Measurements from ENCODE around the gene MSANTD1. TPM values are rescaled to one million over a fixed set of nuclear protein-coding genes. Genes with fewer than 3 reads are reported as not detected.
"Not testable (repeated sequence)": the region's sequence is repeated elsewhere in the genome, so short reads cannot be mapped to it uniquely, and the experiment has no call there.

The MSANTD1 gene
- total RNA-seq, 4 donors from 2014 or later, result 2.0 to 4.9 (median 2.4) TPM

- intact Hi-C loops (cut with DNase I), result no loop called here
Measured at GRCh38 chr4:3299976-3300671, 51.2 kb downstream of the MSANTD1 start.

GRCh38 chr4:3300882-3301281 is 51.9 kb downstream of the MSANTD1 start:
- H3K27me3 ChIP-seq; intact Hi-C loops (cut with DNase I); H3K4me3 ChIP-seq (replicated peaks in 1 of 3); H3K36me3 ChIP-seq; H3K27ac ChIP-seq; H3K9me3 ChIP-seq: not testable (repeated sequence)
- H3K4me1 ChIP-seq, result peaks cover 0 to 30% of the 10 kb centered on the region in 2 donors
- DNase-seq, result peak in 1 of 2 donors; percentile 1
- WGBS, 2 donors, result 90 to 95% methylated on average over 13 to 14 of the region's 15 CpGs

More at GRCh38 chr4:3299976-3300671, 51.2 kb downstream of the MSANTD1 start:
- Histone ChIP-seq H3K27me3 (no peaks in the 10 kb centered on the region), H3K36me3 (no peaks in the 10 kb centered on the region), H3K4me1 (peaks cover 0 to 24% of the 10 kb centered on the region in 2 donors), H3K9me3 (no peaks in the 10 kb centered on the region), H3K4me3 (replicated peaks in 1 of 3) (no peak overlapping the region), H3K27ac (no peak overlapping the region)
- DNase-seq, result peak in 1 of 2 donors; percentile 8
- TF ChIP-seq, protein P1, sequence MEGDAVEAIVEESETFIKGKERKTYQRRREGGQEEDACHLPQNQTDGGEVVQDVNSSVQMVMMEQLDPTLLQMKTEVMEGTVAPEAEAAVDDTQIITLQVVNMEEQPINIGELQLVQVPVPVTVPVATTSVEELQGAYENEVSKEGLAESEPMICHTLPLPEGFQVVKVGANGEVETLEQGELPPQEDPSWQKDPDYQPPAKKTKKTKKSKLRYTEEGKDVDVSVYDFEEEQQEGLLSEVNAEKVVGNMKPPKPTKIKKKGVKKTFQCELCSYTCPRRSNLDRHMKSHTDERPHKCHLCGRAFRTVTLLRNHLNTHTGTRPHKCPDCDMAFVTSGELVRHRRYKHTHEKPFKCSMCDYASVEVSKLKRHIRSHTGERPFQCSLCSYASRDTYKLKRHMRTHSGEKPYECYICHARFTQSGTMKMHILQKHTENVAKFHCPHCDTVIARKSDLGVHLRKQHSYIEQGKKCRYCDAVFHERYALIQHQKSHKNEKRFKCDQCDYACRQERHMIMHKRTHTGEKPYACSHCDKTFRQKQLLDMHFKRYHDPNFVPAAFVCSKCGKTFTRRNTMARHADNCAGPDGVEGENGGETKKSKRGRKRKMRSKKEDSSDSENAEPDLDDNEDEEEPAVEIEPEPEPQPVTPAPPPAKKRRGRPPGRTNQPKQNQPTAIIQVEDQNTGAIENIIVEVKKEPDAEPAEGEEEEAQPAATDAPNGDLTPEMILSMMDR (IDR thresholded peaks at IDR 0.05), result no peak
- no peak for TF ChIP-seq POLR2A (IDR thresholded peaks at IDR 0.05)
- WGBS, 2 donors, result 83 to 96% methylated on average over 4 to 17 of the region's 19 CpGs

GRCh38 chr4:3301450-3302172 is 52.7 kb downstream of the MSANTD1 start:
- Histone ChIP-seq H3K4me1 (peaks cover 0 to 37% of the 10 kb centered on the region in 2 donors), H3K4me3 (replicated peaks in 1 of 3) (no peak overlapping the region), H3K36me3 (no peaks in the 10 kb centered on the region), H3K27me3 (no peaks in the 10 kb centered on the region), H3K9me3 (no peaks in the 10 kb centered on the region), H3K27ac (no peak overlapping the region)
- no peak for TF ChIP-seq POLR2A (IDR thresholded peaks at IDR 0.05)
- TF ChIP-seq, protein P1 (IDR thresholded peaks at IDR 0.05), result no peak
- intact Hi-C loops (cut with DNase I), result no loop called here
- WGBS, 2 donors, result 92 to 95% methylated on average over 15 of the region's 15 CpGs
- peak in 1 of 2 donors; percentile 0 for DNase-seq

- DNase-seq, result peak in 1 of 2 donors; percentile 15
- Histone ChIP-seq H3K4me3 (replicated peaks in 1 of 3) (no peak overlapping the region), H3K9me3 (no peaks in the 10 kb centered on the region), H3K4me1 (peaks cover 0 to 37% of the 10 kb centered on the region in 2 donors), H3K36me3 (no peaks in the 10 kb centered on the region), H3K27ac (no peak overlapping the region), H3K27me3 (no peaks in the 10 kb centered on the region)
- intact Hi-C loops (cut with DNase I), result no loop called here
- 78% methylated on average over 14 to 17 of the region's 17 CpGs for WGBS, 2 donors
- TF ChIP-seq, protein P1 (IDR thresholded peaks at IDR 0.05), result no peak
- no peak for TF ChIP-seq POLR2A (IDR thresholded peaks at IDR 0.05)
Measured at GRCh38 chr4:3302173-3302785, 53.3 kb downstream of the MSANTD1 start.

DNA sequence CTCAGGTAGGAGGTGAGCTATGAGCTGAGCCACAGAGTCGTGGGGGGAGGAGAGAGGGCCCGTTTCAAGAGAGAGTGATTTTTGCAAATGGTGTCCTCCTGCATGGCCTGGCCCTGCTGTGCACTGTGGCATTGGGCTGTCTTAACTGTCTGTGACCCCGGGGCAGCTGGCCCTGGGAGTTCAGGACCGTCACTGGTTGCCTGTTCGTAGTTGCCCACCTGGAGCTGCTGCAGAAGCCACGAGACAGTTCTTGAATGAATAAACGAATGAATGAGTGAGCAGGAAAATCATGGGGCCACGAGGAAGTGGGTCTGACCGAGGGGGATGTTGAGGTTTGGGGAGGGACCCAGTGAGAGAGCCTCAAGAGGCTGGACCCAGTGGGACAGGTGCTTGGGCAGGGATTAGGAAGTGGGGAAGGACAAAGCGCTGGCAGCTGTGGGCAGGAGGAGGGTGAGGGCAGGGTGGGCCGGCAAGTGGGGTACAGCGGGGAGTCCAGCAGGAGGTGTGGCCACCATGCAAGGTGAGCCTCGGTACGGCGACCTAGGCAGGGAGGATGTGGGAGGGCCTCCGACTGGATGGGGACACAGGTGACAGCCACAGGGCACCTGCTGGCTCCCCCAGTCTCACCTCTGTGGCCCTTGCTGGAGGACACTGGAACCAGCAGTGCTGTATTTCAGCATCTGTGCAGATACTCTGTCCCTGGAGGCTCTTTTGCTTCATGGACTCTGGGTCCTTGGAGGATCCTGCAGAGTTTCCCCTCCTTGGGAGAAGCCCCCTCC is 54.0 kb downstream of the MSANTD1 start:
- H3K4me1 ChIP-seq, result peaks cover 0 to 37% of the 10 kb centered on the region in 2 donors
- DNase-seq, result peak in 1 of 2 donors; percentile 1

More for the DNA sequence above, 54.0 kb downstream of the MSANTD1 start:
- no peaks in the 10 kb centered on the region for H3K36me3 ChIP-seq
- no peak for TF ChIP-seq POLR2A (IDR thresholded peaks at IDR 0.05)
- TF ChIP-seq, protein P1 (IDR thresholded peaks at IDR 0.05), result no peak
- intact Hi-C loops (cut with DNase I), result no loop called here
- 83 to 88% methylated on average over 16 of the region's 16 CpGs for WGBS, 2 donors
- no peaks in the 10 kb centered on the region for H3K27me3 ChIP-seq
- H3K9me3 ChIP-seq, result no peaks in the 10 kb centered on the region
- no peak overlapping the region for H3K27ac ChIP-seq
- H3K4me3 ChIP-seq (replicated peaks in 1 of 3), result no peak overlapping the region

Data from thyroid gland (tissue), 4 donors.